Measurements from ENCODE around the gene HSP90AA1. TPM values are rescaled to one million over a fixed set of nuclear protein-coding genes. Genes with fewer than 3 reads are reported as not detected.
A peak's percentile ranks its signal among the peaks of the same experiment; 100 is the strongest.
"Not testable (repeated sequence)": the region's sequence is repeated elsewhere in the genome, so short reads cannot be mapped to it uniquely, and the experiment has no call there.

HSP90AA1 gene
- polyA plus RNA-seq, 4 donors: 169 to 513 (median 306) TPM

DNA sequence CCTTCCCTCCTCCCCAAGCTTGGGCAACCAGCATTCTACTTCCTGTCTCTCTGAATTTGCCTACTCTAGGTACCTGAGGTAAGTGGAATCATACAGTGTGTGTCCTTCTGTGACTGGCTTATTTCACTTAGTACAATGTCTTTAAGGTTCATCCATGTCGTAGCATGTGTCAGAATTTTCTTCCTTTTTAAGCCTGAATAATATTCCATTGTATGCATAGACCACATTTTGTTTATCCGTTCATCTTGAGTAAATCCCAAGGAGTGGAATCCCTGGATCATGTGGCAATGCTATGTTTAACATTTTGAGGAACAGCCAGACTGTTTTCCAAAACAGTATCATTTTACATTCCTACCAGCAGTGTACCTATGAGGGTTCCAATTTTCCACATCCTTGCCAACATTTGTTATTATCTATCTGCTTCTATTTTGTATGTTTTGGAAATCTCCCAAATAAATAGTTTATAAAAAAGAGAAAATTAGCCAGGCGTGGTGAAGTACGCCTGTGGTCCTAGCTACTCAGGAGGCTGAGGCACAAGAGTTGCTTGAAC is 12.4 kb downstream of the HSP90AA1 start:
- H3K4me1 ChIP-seq (ENCODE audit: control insufficient read depth in 3 of 3, insufficient read depth in 2 of 3, low read depth in 1 of 3, low read length in 2 of 3): no peaks in the 10 kb centered on the region
- DNase-seq (no peak), FAIRE-seq (no peak)
- no peaks in the 10 kb centered on the region for H3K27me3 ChIP-seq (ENCODE audit: control insufficient read depth in 3 of 3, insufficient read depth in 3 of 3, low read length in 3 of 3)
- WGBS, 3 donors: 81 to 95% (median 95%) methylated on average over 4 of the region's 4 CpGs
- no peak overlapping the region for H3K27ac ChIP-seq (ENCODE audit: low read depth in 1 of 3, low read length in 2 of 3)
- peaks cover 0 to 25% (median 2%) of the 10 kb centered on the region in 3 donors for H3K36me3 ChIP-seq (ENCODE audit: control insufficient read depth in 3 of 3, insufficient read depth in 2 of 3, low read depth in 1 of 3, low read length in 3 of 3)
- H3K4me3 ChIP-seq (ENCODE audit: low read depth in 1 of 3, low read length in 3 of 3): no peak overlapping the region
- H3K9me3 ChIP-seq (ENCODE audit: control insufficient read depth in 2 of 2, insufficient read depth in 1 of 2, low read depth in 1 of 2, low read length in 1 of 2): peaks cover 0 to 3% of the 10 kb centered on the region in 2 donors

DNA sequence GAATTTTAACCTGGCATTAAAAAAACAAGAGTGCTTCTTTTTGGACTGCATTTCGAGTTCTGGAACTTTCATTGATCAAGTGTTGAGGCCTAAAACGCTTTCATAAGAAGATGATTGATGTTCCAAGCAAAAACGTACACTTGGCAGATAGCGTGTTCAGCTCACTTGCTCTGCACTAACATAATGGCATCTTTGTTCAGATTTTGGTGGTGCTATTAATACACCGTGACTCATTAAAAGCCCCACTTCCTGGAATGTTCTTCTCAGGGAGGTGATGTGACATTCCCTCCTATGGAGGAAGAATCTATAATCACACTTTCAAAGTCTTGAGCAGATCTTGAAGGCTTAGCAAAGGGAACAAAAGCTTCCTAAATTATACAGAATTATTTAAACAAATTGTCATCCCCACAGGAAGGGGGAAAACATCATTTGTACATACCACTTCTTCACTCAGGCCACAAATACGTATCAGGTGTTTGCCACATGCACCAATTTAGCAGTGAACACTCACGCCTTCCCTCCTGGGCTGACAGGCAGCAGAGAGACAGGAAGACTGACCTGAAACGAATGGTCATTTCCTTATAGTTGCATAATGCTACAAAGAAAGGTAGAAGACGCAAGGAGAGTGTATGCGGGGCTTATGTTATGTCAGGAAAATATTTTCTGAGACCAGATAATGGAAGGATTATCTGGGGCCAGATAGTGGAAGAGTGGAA is 15.4 kb downstream of the HSP90AA1 start:
- DNase-seq (no peak), FAIRE-seq (no peak)
- Histone ChIP-seq H3K4me3 (ENCODE audit: low read depth in 1 of 3, low read length in 3 of 3) (no peak overlapping the region), H3K4me1 (ENCODE audit: control insufficient read depth in 3 of 3, insufficient read depth in 2 of 3, low read depth in 1 of 3, low read length in 2 of 3) (no peaks in the 10 kb centered on the region), H3K27me3 (ENCODE audit: control insufficient read depth in 3 of 3, insufficient read depth in 3 of 3, low read length in 3 of 3) (no peaks in the 10 kb centered on the region), H3K9me3 (ENCODE audit: control insufficient read depth in 2 of 2, insufficient read depth in 1 of 2, low read depth in 1 of 2, low read length in 1 of 2) (peaks cover 0 to 3% of the 10 kb centered on the region in 2 donors), H3K27ac (ENCODE audit: low read depth in 1 of 3, low read length in 2 of 3) (peak overlapping the region in 1 of 3 donors; percentile 63), H3K36me3 (ENCODE audit: control insufficient read depth in 3 of 3, insufficient read depth in 2 of 3, low read depth in 1 of 3, low read length in 3 of 3) (peaks cover 0 to 4% (median 0%) of the 10 kb centered on the region in 3 donors)
- WGBS, 3 donors: 42 to 54% (median 43%) methylated on average over 10 of the region's 10 CpGs

DNA sequence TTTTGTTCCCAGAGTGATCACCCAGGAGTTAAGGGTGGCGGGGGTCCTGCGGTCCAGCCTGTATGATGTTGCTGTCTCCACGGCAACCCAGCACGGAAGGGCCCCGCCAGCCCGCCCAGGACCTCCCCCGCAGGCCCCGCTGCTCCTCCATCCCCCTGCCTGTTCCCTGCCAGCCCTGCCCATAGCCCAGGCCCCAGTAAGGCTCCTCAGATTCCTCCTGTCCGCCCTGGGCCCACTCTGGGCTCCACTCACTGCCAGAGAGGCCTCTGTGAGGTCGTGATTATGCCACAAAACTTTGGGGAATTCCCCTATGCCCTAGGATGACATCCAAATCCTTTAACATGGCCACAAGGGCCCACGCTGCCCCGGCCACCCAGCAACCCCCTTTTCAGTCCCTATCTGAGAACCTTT is 20.8 kb downstream of the HSP90AA1 start:
- WGBS, 3 donors: 86 to 92% (median 86%) methylated on average over 12 of the region's 12 CpGs
- H3K9me3 ChIP-seq (ENCODE audit: control insufficient read depth in 2 of 2, insufficient read depth in 1 of 2, low read depth in 1 of 2, low read length in 1 of 2): no peaks in the 10 kb centered on the region
- peaks cover 0 to 7% (median 0%) of the 10 kb centered on the region in 3 donors for H3K4me1 ChIP-seq (ENCODE audit: control insufficient read depth in 3 of 3, insufficient read depth in 2 of 3, low read depth in 1 of 3, low read length in 2 of 3)
- no peak overlapping the region for H3K27ac ChIP-seq (ENCODE audit: low read depth in 1 of 3, low read length in 2 of 3)
- no peak overlapping the region for H3K4me3 ChIP-seq (ENCODE audit: low read depth in 1 of 3, low read length in 3 of 3)
- FAIRE-seq (no peak), DNase-seq (no peak)
- H3K36me3 ChIP-seq (ENCODE audit: control insufficient read depth in 3 of 3, insufficient read depth in 2 of 3, low read depth in 1 of 3, low read length in 3 of 3): no peaks in the 10 kb centered on the region
- no peaks in the 10 kb centered on the region for H3K27me3 ChIP-seq (ENCODE audit: control insufficient read depth in 3 of 3, insufficient read depth in 3 of 3, low read length in 3 of 3)

DNA sequence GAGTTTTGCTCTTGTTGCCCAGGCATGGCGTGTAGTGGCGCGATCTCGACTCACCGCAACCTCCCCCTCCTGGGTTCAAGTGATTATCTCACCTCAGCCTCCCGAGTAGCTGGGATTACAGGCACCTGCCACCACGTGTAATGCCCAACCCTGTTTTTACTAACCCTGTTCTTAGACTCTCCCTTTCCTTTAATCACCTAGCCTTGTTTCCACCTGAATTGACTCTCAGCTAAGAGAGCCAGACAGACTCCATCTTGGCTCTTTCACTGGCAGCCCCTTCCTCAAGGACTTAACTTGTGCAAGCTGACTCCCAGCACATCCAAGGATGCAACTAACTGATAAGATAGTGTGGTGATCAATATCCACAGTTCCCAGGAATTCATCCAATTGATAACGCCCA is 22.3 kb downstream of the HSP90AA1 start:
- not testable (repeated sequence) for H3K36me3 ChIP-seq (ENCODE audit: control insufficient read depth in 3 of 3, insufficient read depth in 2 of 3, low read depth in 1 of 3, low read length in 3 of 3); H3K9me3 ChIP-seq (ENCODE audit: control insufficient read depth in 2 of 2, insufficient read depth in 1 of 2, low read depth in 1 of 2, low read length in 1 of 2); H3K4me3 ChIP-seq (ENCODE audit: low read depth in 1 of 3, low read length in 3 of 3); H3K27ac ChIP-seq (ENCODE audit: low read depth in 1 of 3, low read length in 2 of 3); H3K4me1 ChIP-seq (ENCODE audit: control insufficient read depth in 3 of 3, insufficient read depth in 2 of 3, low read depth in 1 of 3, low read length in 2 of 3); FAIRE-seq; DNase-seq; H3K27me3 ChIP-seq (ENCODE audit: control insufficient read depth in 3 of 3, insufficient read depth in 3 of 3, low read length in 3 of 3)
- WGBS, 3 donors: 65 to 83% (median 76%) methylated on average over 8 of the region's 8 CpGs

DNA sequence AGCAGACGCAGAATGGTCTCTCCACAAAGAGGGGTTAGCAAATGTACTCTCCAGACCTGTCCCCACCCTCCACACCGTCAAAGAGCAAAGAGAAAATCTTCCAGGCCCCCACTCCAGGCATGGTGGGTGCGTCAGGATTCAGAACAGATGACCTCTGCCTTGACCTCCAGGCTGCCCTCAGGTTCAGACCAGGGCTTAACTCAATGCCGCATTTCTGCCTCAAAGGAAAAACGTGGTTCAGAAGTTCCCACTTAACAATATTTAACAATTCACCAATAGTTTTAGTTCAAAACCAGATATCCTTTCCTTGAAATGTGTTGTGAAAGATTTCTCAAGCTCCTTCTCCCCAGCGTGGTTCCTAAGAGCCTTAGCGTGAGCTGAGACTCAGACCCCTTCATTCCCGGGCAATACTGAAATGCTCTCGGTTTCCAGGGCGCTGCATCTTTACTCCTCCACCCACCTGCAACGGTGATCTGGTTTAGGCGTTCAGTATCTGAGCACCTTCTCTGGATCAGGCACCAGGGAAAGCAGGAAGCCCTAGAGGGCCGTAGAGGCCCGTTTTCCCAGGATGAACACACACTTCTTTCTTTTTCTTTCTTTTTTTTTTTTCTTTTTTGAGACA is 22.9 kb downstream of the HSP90AA1 start:
- peaks cover 0 to 7% (median 0%) of the 10 kb centered on the region in 3 donors for H3K4me1 ChIP-seq (ENCODE audit: control insufficient read depth in 3 of 3, insufficient read depth in 2 of 3, low read depth in 1 of 3, low read length in 2 of 3)
- no peaks in the 10 kb centered on the region for H3K27me3 ChIP-seq (ENCODE audit: control insufficient read depth in 3 of 3, insufficient read depth in 3 of 3, low read length in 3 of 3)
- DNase-seq (no peak), FAIRE-seq (no peak)
- WGBS, 3 donors: 50 to 69% (median 64%) methylated on average over 14 of the region's 14 CpGs
- H3K4me3 ChIP-seq (ENCODE audit: low read depth in 1 of 3, low read length in 3 of 3): no peak overlapping the region
- H3K27ac ChIP-seq (ENCODE audit: low read depth in 1 of 3, low read length in 2 of 3): peak overlapping the region in 1 of 3 donors; percentile 24
- no peaks in the 10 kb centered on the region for H3K9me3 ChIP-seq (ENCODE audit: control insufficient read depth in 2 of 2, insufficient read depth in 1 of 2, low read depth in 1 of 2, low read length in 1 of 2)
- H3K36me3 ChIP-seq (ENCODE audit: control insufficient read depth in 3 of 3, insufficient read depth in 2 of 3, low read depth in 1 of 3, low read length in 3 of 3): no peaks in the 10 kb centered on the region

DNA sequence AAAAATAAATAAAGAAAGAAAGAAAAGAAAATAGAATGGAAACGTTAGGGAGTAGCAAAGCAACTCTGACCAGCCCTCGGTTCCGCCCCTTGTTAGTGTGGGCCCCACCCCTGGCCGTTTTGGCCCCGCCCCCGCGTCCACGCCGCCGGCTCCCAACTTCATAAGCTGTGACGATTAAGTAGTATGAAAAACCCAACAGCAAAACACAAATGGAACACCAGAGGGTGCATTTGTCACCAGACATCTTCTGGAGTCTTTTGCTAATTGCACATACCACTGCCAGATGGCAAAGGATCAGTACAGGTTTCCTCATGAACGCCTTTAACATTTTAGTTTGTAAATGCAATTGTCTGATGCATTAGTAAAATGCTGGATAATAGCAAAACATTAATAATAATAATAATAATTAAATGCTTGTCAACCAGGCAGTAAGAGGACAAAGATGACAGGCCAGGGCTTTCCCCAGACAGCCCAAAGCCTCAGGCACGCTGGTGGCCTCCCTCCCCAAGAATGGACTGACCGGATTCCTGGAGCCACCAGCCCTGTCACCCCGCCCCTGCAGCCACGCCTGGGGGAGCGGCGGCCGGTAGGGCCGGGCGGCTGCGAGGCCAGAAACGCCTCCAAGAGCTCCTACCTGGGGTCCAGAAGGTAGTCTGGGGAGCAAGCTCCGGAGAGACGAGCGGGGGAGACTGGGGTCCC is 23.6 kb downstream of the HSP90AA1 start:
- no peak overlapping the region for H3K4me3 ChIP-seq (ENCODE audit: low read depth in 1 of 3, low read length in 3 of 3)
- FAIRE-seq (no peak), DNase-seq (peak; percentile 85 to 87)
- no peaks in the 10 kb centered on the region for H3K9me3 ChIP-seq (ENCODE audit: control insufficient read depth in 2 of 2, insufficient read depth in 1 of 2, low read depth in 1 of 2, low read length in 1 of 2)
- no peaks in the 10 kb centered on the region for H3K27me3 ChIP-seq (ENCODE audit: control insufficient read depth in 3 of 3, insufficient read depth in 3 of 3, low read length in 3 of 3)
- peaks cover 0 to 7% (median 0%) of the 10 kb centered on the region in 3 donors for H3K4me1 ChIP-seq (ENCODE audit: control insufficient read depth in 3 of 3, insufficient read depth in 2 of 3, low read depth in 1 of 3, low read length in 2 of 3)
- 6 to 23% (median 21%) methylated on average over 26 of the region's 26 CpGs for WGBS, 3 donors
- H3K36me3 ChIP-seq (ENCODE audit: control insufficient read depth in 3 of 3, insufficient read depth in 2 of 3, low read depth in 1 of 3, low read length in 3 of 3): no peaks in the 10 kb centered on the region
- H3K27ac ChIP-seq (ENCODE audit: low read depth in 1 of 3, low read length in 2 of 3): peak overlapping the region in 1 of 3 donors; percentile 31

DNA sequence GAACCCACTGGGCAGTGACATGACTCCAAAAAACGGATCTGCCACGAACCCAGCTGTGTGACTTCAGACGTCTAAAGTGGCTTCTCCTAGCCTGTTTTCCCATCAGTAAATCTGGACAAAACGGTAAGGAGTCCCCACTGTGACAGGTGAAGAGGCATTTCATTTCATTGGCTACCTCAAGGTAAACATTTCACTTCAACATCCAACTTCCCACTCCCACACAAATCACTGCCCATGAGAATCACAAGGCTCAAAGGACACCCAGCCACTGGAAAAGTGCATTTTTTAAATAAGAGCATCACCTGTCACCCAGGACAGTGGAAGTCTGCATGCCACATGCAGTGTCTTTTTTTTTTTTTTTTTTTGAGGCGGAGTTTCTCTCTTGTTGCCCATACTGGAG is 27.9 kb downstream of the HSP90AA1 start:
- no peak overlapping the region for H3K4me3 ChIP-seq (ENCODE audit: low read depth in 1 of 3, low read length in 3 of 3)
- H3K4me1 ChIP-seq (ENCODE audit: control insufficient read depth in 3 of 3, insufficient read depth in 2 of 3, low read depth in 1 of 3, low read length in 2 of 3): peaks cover 0 to 7% (median 0%) of the 10 kb centered on the region in 3 donors
- H3K27me3 ChIP-seq (ENCODE audit: control insufficient read depth in 3 of 3, insufficient read depth in 3 of 3, low read length in 3 of 3): no peaks in the 10 kb centered on the region
- H3K9me3 ChIP-seq (ENCODE audit: control insufficient read depth in 2 of 2, insufficient read depth in 1 of 2, low read depth in 1 of 2, low read length in 1 of 2): no peaks in the 10 kb centered on the region
- whole genome bisulfite sequencing, 3 donors: 61 to 75% (median 67%) methylated on average over 5 of the region's 5 CpGs
- FAIRE-seq (no peak), DNase-seq (no peak)
- peaks cover 0 to 14% (median 0%) of the 10 kb centered on the region in 3 donors for H3K36me3 ChIP-seq (ENCODE audit: control insufficient read depth in 3 of 3, insufficient read depth in 2 of 3, low read depth in 1 of 3, low read length in 3 of 3)
- H3K27ac ChIP-seq (ENCODE audit: low read depth in 1 of 3, low read length in 2 of 3): no peak overlapping the region

DNA sequence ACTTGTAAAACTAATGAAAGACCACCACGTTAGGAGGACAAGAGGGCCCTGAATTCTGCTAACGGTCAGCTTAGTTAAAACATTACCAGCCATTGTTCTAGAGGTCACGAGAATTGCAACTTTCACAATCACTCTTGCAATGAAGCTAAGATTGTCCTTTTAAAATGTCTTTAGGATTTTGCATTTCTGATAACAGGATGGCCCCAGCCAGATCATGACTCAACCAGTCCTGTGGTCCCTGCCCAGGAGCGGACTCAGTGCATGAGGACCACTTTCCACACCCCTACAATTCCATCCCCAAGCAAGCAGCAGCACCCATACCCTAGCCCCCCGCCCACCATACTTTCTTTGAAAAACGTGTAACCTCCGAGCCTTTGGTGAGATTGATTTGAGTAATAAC is 28.7 kb downstream of the HSP90AA1 start:
- FAIRE-seq: no peak
- WGBS, 3 donors: 58 to 65% (median 61%) methylated on average over 7 of the region's 7 CpGs
- no peaks in the 10 kb centered on the region for H3K4me1 ChIP-seq (ENCODE audit: control insufficient read depth in 3 of 3, insufficient read depth in 2 of 3, low read depth in 1 of 3, low read length in 2 of 3)
- H3K27me3 ChIP-seq (ENCODE audit: control insufficient read depth in 3 of 3, insufficient read depth in 3 of 3, low read length in 3 of 3): no peaks in the 10 kb centered on the region
- H3K4me3 ChIP-seq (ENCODE audit: low read depth in 1 of 3, low read length in 3 of 3): no peak overlapping the region
- peaks cover 0 to 19% (median 0%) of the 10 kb centered on the region in 3 donors for H3K36me3 ChIP-seq (ENCODE audit: control insufficient read depth in 3 of 3, insufficient read depth in 2 of 3, low read depth in 1 of 3, low read length in 3 of 3)
- H3K27ac ChIP-seq (ENCODE audit: low read depth in 1 of 3, low read length in 2 of 3): no peak overlapping the region
- no peaks in the 10 kb centered on the region for H3K9me3 ChIP-seq (ENCODE audit: control insufficient read depth in 2 of 2, insufficient read depth in 1 of 2, low read depth in 1 of 2, low read length in 1 of 2)
- DNase-seq: no peak

All from small intestine (tissue), 7 donors.